Spleen (tissue), 13 donors: ENCODE measurements around the gene UBA7. TPM values are rescaled to one million over a fixed set of nuclear protein-coding genes. Genes with fewer than 3 reads are reported as not detected.

Experiments
- DNase-seq: peaks from one replicate; pipeline ENCODE4 v3.0.0-alpha.2; 2020
- H3K27ac ChIP-seq, 8 donors: fragments of 200-600 bp; sonication (generic) in 7 of 8; 1 replicate in 4 of 8; 2 replicates in 4 of 8; pipeline versions ENCODE4 v1.5.0 to v1.8.0; 2016 to 2021; ENCODE audit warnings: inconsistent platforms in 4 of 8, mild to moderate bottlenecking in 4 of 8, moderate library complexity in 1 of 8
- H3K27me3 ChIP-seq, 7 donors: fragments of 200-600 bp; sonication (generic) in 6 of 7; replicated peaks in 1 of 7; 1 replicate in 4 of 7; 2 replicates in 3 of 7; pipeline versions ENCODE4 v1.5.0 to v1.8.0; 2016 to 2021; ENCODE audit warnings: inconsistent platforms in 3 of 7, mild to moderate bottlenecking in 1 of 7
- H3K36me3 ChIP-seq, 6 donors: fragments of 200-600 bp; sonication (generic) in 5 of 6; 1 replicate in 4 of 6; 2 replicates in 2 of 6; pipeline versions ENCODE4 v1.5.0 to v1.8.0; 2016 to 2021; ENCODE audit warnings: inconsistent platforms in 2 of 6
- H3K4me1 ChIP-seq, 6 donors: fragments of 200-600 bp; sonication (generic) in 5 of 6; 1 replicate in 3 of 6; 2 replicates in 3 of 6; pipeline versions ENCODE4 v1.5.0 to v1.8.0; 2016 to 2021; ENCODE audit warnings: inconsistent platforms in 3 of 6
- H3K4me3 ChIP-seq, 8 donors: fragments of 200-600 bp; sonication (generic) in 7 of 8; 1 replicate in 4 of 8; 2 replicates in 4 of 8; pipeline versions ENCODE4 v1.5.0 to v1.8.0; 2016 to 2021; ENCODE audit warnings: inconsistent platforms in 4 of 8, mild to moderate bottlenecking in 4 of 8, moderate library complexity in 2 of 8
- H3K9me3 ChIP-seq, 8 donors: fragments of 200-600 bp; sonication (generic) in 7 of 8; 1 replicate in 4 of 8; 2 replicates in 4 of 8; pipeline versions ENCODE4 v1.5.0 to v1.8.0; 2016 to 2021; ENCODE audit warnings: inconsistent platforms in 4 of 8
- CTCF ChIP-seq, 11 experiments: fragments of 200-600 bp in 7 of 11; fragments of 450-650 bp in 4 of 11; sonication (generic) in 4 of 11; IDR thresholded peaks in 8 of 11; conservative IDR thresholded peaks in 3 of 11; 1 replicate in 7 of 11; 2 replicates in 4 of 11; pipeline versions ENCODE4 v1.4.0 to v1.8.0; 2016 to 2021; ENCODE audit warnings: antibody characterized with exemption in 11 of 11, inconsistent platforms in 4 of 11, mild to moderate bottlenecking in 1 of 11
- POLR2A ChIP-seq, 3 donors: fragments of 450-650 bp; IDR thresholded peaks; one replicate each; pipeline ENCODE4 v1.5.1; 2017; ENCODE audit warnings: antibody characterized with exemption in 3 of 3, mild to moderate bottlenecking in 1 of 3
- POLR2AphosphoS5 ChIP-seq, 3 donors: sonication (generic); formaldehyde crosslinking; IDR thresholded peaks; one replicate each; pipeline ENCODE4 v1.5.1; 2017; ENCODE audit warnings: antibody characterized with exemption in 3 of 3
- WGBS, 5 donors: extraction: QIAGEN DNeasy Blood & Tissue Kit in 3 of 5; methylation state at CpG; one replicate each; pipeline versions ENCODE4 v1.1.5 to v1.1.7; 2013 to 2018; 5-methylcytosine and 5-hydroxymethylcytosine counted together
- intact Hi-C: fragments of 100-400 bp; cut with DNase I; formaldehyde crosslinking; loops from one replicate; pipeline ENCODE4 v1.15.0; 2023; ENCODE audit warnings: low total_unique reads
- long read RNA-seq, 2 donors: transcript quantifications; one replicate each; lab custom pipeline, GENCODE V29; 2026
- polyA plus RNA-seq, 3 donors: library from polyadenylated mRNA; stranded (reverse); fragments of 200-250 nt; gene quantifications; one replicate each; pipeline ENCODE4 v1.2.1, GENCODE V29; 2013
- total RNA-seq, 7 donors: library from RNA; depleted of rRNA in 3 of 7; stranded (reverse); fragments of >200 nt in 3 of 7; fragmentation: NEBNext Ultra II Directional in 4 of 7; extraction: Animal tissue kit (Norgen Biotek cat#: 25700) in 4 of 7; gene quantifications; one replicate each; pipeline versions ENCODE4 v1.1.0 to v1.2.1, GENCODE V29; 2016 to 2021
- donor health status: healthy with polysubstance abuse.
- donor health status: DM: no; HTN: no; CAD: no; lungs with moderate emphysema.
- donor health status: DM: no; HTN: no; CAD: no.
- donor health status: Bipolar disorder and iron deficiency.
- donor health status: healthy.
- donor health status: DM: no; HTN: no; CAD: no.
- donor health status: DM: yes; HTN: yes; CAD: no.

UBA7 gene
- total RNA-seq (100 to 1,000 TPM; 176 to 228 (median 218) TPM), polyA plus RNA-seq (100 to 1,000 TPM in 2 of 3 donors, 10 to 100 TPM in 1; 91.1 to 231 (median 230) TPM)
- long read RNA-seq, donor 1, partial matches to known transcripts, result 30 of 36 reads
- long read RNA-seq, donor 1, other reads (novel, unspliced or antisense), result 0 of 36 reads
- long read RNA-seq, donor 2, partial matches to known transcripts, result 21 of 27 reads
- long read RNA-seq, donor 2, other reads (novel, unspliced or antisense), result 0 of 27 reads

DNA sequence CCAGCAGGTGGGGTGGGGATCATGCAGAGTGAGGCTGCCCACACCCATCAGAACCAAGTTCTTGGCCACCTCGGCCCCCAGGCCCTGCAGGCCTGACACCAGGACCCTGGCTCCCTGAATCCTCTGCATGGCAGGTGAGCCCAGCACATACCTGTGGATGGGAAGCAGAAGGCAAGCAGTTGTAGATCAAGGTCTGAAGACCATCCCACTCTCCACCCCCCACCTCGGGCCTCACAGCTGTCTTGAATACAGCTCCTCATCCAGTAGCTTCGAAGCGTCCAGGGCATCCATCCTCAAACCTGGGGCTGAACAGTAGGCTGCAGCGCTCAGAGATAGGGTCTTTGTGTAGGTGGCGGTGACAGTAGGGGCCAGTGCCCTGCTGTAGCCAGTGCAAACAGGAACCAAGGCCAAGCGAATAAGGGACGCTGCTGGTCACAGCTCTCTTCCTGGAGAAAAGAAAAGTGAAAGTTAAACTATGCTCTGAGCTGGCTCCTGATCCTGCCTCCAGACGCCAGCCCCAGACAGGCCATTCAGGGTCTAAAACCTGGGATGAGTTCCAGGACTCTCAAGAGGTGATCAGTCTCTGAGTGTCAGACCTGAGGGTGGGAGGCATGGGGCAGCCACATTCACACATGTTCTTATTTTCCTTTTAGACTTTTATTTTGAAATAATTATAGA lies at the start of gene UBA7:
Gene UBA7 (minus strand): TSS at position 457 of the 678 bp plus-strand sequence. CDS start 166 bp downstream, at position 291.
- peak; percentile 87 for DNase-seq
- H3K27ac ChIP-seq, result peak within 1 kb of the TSS; percentile 81 to 93 (median 88)

DNA sequence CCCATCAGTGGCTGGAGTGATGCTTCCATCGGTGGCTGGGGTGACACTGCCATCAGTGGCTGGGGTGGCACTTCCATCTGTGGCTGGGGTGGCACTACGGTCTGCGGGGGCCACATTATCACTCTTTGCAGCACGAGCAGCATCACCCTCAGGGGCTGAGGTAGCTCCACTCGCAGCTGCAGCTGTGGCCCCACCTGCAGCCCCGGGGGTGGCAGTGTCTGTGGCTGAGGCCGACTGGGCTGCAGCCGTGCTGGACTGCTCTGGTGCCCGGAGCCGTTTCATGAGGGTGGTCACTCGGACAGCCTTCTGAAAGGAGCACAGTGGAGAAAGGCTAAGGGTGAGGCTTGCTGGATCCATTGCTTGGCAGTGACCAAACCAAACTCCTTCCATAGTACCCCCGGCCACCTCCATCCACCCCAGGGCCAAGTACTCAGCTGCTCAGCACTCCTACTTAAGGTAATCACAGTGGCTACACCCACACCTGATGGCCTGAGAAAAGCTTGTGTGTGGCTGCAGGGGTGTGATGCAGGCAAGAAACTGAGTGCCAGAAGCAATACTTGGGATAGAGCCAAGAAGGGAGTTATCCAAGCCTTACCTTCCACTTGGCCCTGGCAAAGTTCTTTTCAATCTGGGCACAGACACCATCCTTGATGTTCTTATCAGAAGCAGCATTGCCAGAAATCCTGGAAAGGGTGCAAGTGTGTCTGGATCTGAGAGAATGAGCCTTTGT lies 46.0 kb upstream of the UBA7 start:
- Histone ChIP-seq H3K4me1 (peaks cover 0 to 23% (median 15%) of the 10 kb centered on the region in 6 donors), H3K36me3 (no peaks in the 10 kb centered on the region), H3K9me3 (no peaks in the 10 kb centered on the region), H3K27me3 (peaks cover 0 to 18% (median 0%) of the 10 kb centered on the region in 7 donors), H3K27ac (no peak overlapping the region), H3K4me3 (no peak overlapping the region)
- 80 to 93% (median 87%) methylated on average over 1 to 12 of the region's 12 CpGs for WGBS, 5 donors
- no peak for DNase-seq
- intact Hi-C loops, result no loop called here
- TF ChIP-seq POLR2A (IDR thresholded peaks at IDR 0.05), result no peak
- no peak for TF ChIP-seq CTCF (IDR thresholded peaks at IDR 0.05 in 8 of 11, conservative IDR thresholded peaks at IDR 0.05 in 3 of 11)
- no peak for TF ChIP-seq POLR2AphosphoS5 (IDR thresholded peaks at IDR 0.05)

More for the DNA sequence above, at the start of gene UBA7:
- Histone ChIP-seq H3K4me3 (peak within 1 kb of the TSS; percentile 32 to 77 (median 54)), H3K4me1 (peaks cover 19 to 64% (median 32%) of the 10 kb centered on the region in 6 donors), H3K9me3 (no peaks in the 10 kb centered on the region), H3K27me3 (no peaks in the 10 kb centered on the region), H3K36me3 (peaks cover 0 to 42% (median 38%) of the 10 kb centered on the region in 6 donors)
- intact Hi-C loops, result no loop called here
- 4 to 11% (median 6%) methylated on average over 9 of the region's 9 CpGs for WGBS, 5 donors
- TF ChIP-seq POLR2AphosphoS5 (IDR thresholded peaks at IDR 0.05) (peak; percentile 20 to 75 (median 68)), CTCF (IDR thresholded peaks at IDR 0.05 in 8 of 11, conservative IDR thresholded peaks at IDR 0.05 in 3 of 11) (no peak)

- Histone ChIP-seq H3K4me1 (peaks cover 0 to 23% (median 15%) of the 10 kb centered on the region in 6 donors), H3K4me3 (peak within 1 kb of the TSS; percentile 47 to 85 (median 60)), H3K27ac (peak within 1 kb of the TSS in 7 of 8 donors; percentile 69 to 85 (median 76)), H3K27me3 (peaks cover 0 to under 1% (median 0%) of the 10 kb centered on the region in 7 donors), H3K36me3 (no peaks in the 10 kb centered on the region), H3K9me3 (no peaks in the 10 kb centered on the region)
- TF ChIP-seq POLR2AphosphoS5 (IDR thresholded peaks at IDR 0.05), result peak; percentile 78 to 84 (median 82)
- no peak for TF ChIP-seq POLR2A (IDR thresholded peaks at IDR 0.05)
- TF ChIP-seq CTCF (IDR thresholded peaks at IDR 0.05 in 8 of 11, conservative IDR thresholded peaks at IDR 0.05 in 3 of 11), result peak in 1 of 11 experiments; percentile 9
- intact Hi-C loops, result no loop called here
- WGBS, 5 donors, result 3 to 4% (median 4%) methylated on average over 35 to 52 of the region's 52 CpGs
- peak; percentile 95 for DNase-seq
Observed at GRCh38 chr3:49856181-49857005, 42.6 kb upstream of the UBA7 start, which contains the start of gene TRAIP. Gene TRAIP, minus strand, starts transcription at chr3:49856564. Its CDS starts 111 bp downstream, at chr3:49856453.
